GM12874 (cell line): Measurements from ENCODE around the gene EEF1AKMT2.

Experiments
- CTCF ChIP-seq: IDR thresholded peaks from 2 replicates; pipeline ENCODE4 v1.5.1; 2011; ENCODE audit warnings: low read depth, mild to moderate bottlenecking, control low read depth, low read length, moderate library complexity; ENCODE audit not compliant: insufficient read depth

The EEF1AKMT2 gene

GRCh38 chr10:124791547-124792348 lies at the start of gene EEF1AKMT2:
TSS of gene EEF1AKMT2 (minus strand) at chr10:124791887. CDS start at chr10:124791833, 54 bp downstream.
- peak; percentile 9; the same call in 1 of the 2 replicates for TF ChIP-seq CTCF

- TF ChIP-seq CTCF, result no peak
Measured at GRCh38 chr10:124837687-124838086, 46.0 kb upstream of the EEF1AKMT2 start.

GRCh38 chr10:124831116-124831515 lies 39.4 kb upstream of the EEF1AKMT2 start:
- TF ChIP-seq CTCF, result no peak

- TF ChIP-seq CTCF, result no peak
Measured at GRCh38 chr10:124830445-124830844, 38.8 kb upstream of the EEF1AKMT2 start.

GRCh38 chr10:124829447-124830115 lies 37.9 kb upstream of the EEF1AKMT2 start:
- TF ChIP-seq CTCF, result no peak

GRCh38 chr10:124827474-124827873 lies 35.8 kb upstream of the EEF1AKMT2 start:
- no peak for TF ChIP-seq CTCF

GRCh38 chr10:124826262-124826661 lies 34.6 kb upstream of the EEF1AKMT2 start:
- no peak for TF ChIP-seq CTCF
